GM19372 (cell line): ENCODE results near the gene MSLN.
"Not testable (repeated sequence)": the region's sequence is repeated elsewhere in the genome, so short reads cannot be mapped to it uniquely, and the experiment has no call there.

Experiments
- ATAC-seq: cut with Tn5 transposase; IDR thresholded peaks from one replicate; pipeline ENCODE4 v1.9.1; 2021; ENCODE audit warnings: mild to moderate bottlenecking, low read depth, moderate library complexity; ENCODE audit not compliant: unreplicated experiment

The MSLN gene

GRCh38 chr16:754121-754607, 6.4 kb upstream of the MSLN start:
- ATAC-seq, result not testable (repeated sequence)

DNA sequence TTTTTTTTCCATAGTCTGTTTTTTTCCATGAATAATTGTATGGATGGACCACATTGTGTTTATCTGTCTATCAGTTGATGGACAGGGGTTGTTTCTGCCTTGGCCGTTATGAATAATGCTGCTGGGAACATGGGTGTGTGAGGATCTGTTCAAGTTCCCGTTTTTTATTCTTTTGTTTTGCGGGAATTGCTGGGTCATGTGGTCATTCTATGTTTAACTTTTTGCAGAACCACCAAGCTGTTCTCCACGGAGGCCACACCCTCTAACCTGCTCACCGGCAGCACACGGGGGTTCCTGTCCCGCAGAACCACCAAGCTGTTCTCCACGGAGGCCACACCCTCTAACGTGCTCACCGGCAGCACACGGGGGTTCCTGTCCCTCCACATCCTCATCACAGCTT, 5.9 kb upstream of the MSLN start:
- no peak for ATAC-seq

DNA sequence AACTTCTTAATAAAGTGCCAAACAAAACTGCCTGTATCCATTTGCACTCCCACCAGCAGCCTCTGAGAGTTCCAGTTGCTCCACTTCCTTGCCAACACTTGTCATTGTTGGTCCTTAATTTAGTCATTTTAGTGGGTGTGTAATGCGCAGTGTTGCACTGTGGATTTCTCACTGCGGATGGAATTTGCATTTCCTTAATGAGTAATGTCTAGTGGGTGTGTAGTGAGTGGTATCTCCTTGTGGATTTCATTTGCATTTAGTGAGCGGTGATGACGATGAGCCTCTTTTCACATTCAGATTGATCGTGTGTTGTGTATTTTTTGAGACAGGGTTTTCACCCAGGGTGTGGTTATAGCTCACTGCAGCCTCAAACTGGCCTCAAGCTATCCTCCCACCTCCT, 4.1 kb upstream of the MSLN start:
- ATAC-seq, result no peak

DNA sequence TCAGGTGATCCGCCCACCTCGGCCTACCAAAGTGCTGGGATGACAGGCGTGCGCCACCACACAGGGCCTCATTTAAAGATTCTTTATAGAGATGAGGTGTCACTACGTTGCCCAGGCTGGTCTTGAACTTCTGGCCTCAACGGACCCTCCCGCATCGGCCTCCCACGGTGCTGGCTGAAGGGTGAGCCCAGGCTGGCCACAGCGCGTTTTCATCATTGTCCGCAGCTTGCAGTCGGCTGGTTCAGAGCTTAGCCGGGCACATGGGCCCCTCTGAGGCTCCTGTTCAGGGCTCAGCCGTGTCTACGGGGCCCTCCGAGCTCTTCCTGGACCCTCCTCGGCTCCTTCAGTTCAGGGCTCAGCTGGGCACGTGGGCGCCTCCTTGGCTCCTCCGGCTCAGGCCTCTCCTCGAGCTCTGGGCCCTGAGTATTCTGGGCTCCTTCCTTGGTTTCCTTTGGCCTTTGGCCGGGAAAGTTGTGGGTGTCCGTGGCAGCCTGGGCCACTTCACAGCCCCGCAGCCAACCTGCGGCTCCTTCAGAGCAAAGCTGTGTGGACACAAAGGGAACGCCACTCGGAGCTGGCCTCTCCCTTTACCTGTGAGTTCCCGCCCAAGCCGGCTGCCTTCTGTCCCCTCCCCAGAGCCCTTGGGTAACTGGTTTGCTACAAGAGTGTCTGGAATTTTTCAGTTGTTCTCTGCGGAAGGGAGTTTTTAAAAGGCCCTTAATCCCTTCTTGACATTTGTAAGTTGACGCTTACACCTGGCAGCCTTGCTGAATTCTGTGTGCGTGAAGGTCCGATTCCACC, 1.2 kb upstream of the MSLN start:
- ATAC-seq, result no peak

- ATAC-seq, result no peak
Observed at GRCh38 chr16:760065-760464, 469 bp upstream of the MSLN start.

GRCh38 chr16:761625-762513, 1.3 kb downstream of the MSLN start:
- ATAC-seq, result no peak

DNA sequence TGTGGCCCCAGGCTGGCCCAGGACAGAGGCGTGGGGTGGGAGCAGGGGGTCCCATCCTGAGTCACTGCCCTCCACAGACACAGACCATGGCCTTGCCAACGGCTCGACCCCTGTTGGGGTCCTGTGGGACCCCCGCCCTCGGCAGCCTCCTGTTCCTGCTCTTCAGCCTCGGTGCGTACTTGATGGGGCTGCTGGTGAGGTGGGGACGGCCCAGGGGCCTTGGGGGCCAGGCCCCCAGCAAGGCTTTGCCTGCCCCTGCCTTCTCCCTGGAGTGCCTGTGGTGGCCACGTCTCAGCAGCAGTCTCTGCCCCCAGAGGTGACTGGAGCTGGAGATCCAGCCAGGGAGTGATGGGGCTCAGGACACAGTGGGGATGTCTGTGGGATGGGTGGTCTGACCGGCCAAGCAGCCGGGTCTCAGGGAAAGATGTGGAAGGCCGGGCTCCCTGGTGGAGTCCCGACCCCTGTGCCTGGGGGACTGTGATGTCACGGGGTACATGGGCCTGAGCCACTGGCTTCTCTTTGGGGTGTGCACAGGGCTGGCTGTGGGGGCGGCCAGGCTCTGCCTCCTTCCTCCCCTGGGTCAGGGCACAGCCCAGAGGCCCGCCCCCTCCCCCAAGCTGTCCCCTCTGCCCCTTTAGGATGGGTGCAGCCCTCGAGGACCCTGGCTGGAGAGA, 2.2 kb downstream of the MSLN start:
- no peak for ATAC-seq

DNA sequence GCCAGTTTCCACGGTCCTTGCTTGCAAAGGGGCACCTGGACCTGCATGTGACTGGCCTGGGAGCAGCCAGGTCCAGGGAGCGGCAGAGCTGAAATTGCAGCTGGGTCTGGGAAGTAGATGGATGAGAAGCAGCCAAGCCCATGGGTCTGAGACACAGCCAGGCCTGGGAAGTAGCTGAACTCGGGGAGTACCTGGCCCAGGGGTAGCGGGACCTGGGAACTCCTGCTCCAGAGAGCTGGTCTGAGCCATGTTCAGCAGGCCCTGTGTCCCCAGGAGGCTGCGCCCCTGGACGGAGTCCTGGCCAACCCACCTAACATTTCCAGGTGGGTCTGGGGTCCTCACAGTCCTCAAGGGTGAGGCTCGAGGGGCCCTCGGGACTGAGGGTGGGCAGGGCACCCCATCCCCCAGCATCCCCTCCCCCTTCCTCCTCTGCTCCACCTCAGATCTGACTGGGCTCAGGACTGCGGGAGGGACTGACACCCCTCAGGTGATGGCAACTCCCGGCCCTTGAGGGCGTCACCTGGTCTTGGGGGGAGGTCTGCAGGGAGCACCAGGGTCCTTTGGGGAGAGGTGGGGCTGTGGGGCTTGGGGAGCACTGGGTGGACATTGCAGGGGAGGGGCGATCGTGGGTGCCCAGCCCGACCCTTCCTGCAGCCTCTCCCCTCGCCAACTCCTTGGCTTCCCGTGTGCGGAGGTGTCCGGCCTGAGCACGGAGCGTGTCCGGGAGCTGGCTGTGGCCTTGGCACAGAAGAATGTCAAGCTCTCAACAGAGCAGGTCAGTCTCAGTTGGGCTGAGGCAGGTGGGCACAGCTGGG, 3.0 kb downstream of the MSLN start:
- ATAC-seq, result no peak

- no peak for ATAC-seq
Observed at GRCh38 chr16:764184-764750, 3.7 kb downstream of the MSLN start.

GRCh38 chr16:764848-765487, 4.4 kb downstream of the MSLN start:
- no peak for ATAC-seq

DNA sequence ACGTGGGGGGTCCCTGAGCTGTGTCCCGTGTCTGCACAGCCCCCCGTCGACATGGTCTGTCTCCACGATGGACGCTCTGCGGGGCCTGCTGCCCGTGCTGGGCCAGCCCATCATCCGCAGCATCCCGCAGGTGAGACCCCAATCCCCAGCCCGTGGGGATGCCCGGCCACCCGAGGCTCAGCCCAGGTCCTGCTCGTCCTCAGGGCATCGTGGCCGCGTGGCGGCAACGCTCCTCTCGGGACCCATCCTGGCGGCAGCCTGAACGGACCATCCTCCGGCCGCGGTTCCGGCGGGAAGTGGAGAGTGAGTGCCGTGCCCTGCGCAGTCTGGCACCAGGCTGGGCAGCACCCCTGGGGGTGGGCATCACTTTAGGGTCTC, 4.9 kb downstream of the MSLN start:
- no peak for ATAC-seq

GRCh38 chr16:766008-766819, 5.7 kb downstream of the MSLN start:
- ATAC-seq, result no peak

DNA sequence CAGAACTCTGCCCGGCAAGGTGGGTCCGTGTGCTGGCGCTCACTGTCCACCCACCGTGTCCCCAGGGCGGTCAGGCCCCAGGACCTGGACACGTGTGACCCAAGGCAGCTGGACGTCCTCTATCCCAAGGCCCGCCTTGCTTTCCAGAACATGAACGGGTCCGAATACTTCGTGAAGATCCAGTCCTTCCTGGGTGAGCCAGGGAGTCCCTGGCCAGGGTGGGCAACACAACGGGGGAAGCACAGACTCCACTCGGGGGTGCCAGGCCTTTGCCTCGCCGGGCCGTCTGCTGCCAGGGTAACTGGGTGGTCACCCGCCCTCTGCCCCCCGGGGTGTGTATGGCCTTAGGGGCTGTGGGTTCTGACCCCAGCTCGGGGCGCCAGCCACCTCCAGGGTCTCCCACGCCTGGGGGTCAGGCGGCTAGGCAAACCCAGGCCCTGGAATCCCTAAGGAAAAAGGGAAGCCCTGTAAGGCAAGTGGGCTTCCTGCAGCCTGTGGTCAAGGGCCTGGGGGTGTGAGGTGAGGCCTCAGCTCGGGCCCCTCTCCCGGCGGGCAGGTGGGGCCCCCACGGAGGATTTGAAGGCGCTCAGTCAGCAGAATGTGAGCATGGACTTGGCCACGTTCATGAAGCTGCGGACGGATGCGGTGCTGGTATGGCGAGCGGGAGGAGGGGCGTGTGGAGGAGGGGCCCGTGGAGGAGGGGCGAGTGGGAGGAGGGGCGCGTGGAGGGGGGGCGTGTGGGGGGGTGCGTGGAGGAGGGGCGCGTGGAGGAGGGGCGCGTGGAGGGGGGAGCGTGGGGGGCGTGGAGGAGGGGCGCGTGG, 6.5 kb downstream of the MSLN start:
- no peak for ATAC-seq

- no peak for ATAC-seq
Observed at GRCh38 chr16:767743-768235, 7.3 kb downstream of the MSLN start.

GRCh38 chr16:768428-768827, 7.9 kb downstream of the MSLN start:
- no peak for ATAC-seq

DNA sequence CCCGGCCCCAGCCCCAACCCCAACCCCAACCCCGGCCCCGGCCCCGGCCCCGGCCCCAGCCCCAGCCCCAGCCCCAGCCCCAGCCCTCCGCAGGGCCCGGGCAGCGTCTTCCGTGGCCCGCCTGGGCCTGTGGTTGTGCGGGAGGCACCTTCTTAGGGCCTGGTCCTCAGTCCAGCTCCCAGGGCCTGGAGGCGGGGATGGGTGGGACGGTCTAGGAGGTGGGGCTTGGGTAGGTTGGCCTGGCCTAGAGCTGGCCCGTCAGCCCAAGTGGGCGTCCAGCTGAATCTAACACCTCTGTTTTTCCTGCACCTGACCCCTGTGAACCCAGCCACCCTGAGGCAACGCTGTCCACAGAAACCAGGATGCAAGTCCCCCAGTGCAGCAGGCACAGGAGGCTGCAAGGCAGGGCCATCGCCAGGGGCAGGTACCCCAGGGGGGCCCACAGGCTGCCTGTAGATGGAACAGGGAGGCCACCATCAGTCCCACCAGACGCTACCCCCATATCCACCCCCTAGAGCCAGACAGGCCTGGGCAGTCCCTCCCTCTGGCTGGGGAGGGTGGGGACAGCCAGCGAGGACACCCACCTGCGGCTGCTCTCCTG, 8.8 kb downstream of the MSLN start:
- ATAC-seq, result no peak

- no peak for ATAC-seq
Observed at GRCh38 chr16:769934-770333, 9.4 kb downstream of the MSLN start.
